GM19372 (cell line): ENCODE results near the gene NSG1.
"Not testable (repeated sequence)": the region's sequence is repeated elsewhere in the genome, so short reads cannot be mapped to it uniquely, and the experiment has no call there.

Experiments
- ATAC-seq: cut with Tn5 transposase; IDR thresholded peaks from one replicate; pipeline ENCODE4 v1.9.1; 2021; ENCODE audit warnings: mild to moderate bottlenecking, low read depth, moderate library complexity; ENCODE audit not compliant: unreplicated experiment

Gene NSG1, protein sequence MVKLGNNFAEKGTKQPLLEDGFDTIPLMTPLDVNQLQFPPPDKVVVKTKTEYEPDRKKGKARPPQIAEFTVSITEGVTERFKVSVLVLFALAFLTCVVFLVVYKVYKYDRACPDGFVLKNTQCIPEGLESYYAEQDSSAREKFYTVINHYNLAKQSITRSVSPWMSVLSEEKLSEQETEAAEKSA

GRCh38 chr4:4386736-4387392, at the start of gene NSG1:
NSG1 (plus strand) TSS chr4:4387102; CDS start chr4:4387630, 528 bp downstream.
- no peak for ATAC-seq

DNA sequence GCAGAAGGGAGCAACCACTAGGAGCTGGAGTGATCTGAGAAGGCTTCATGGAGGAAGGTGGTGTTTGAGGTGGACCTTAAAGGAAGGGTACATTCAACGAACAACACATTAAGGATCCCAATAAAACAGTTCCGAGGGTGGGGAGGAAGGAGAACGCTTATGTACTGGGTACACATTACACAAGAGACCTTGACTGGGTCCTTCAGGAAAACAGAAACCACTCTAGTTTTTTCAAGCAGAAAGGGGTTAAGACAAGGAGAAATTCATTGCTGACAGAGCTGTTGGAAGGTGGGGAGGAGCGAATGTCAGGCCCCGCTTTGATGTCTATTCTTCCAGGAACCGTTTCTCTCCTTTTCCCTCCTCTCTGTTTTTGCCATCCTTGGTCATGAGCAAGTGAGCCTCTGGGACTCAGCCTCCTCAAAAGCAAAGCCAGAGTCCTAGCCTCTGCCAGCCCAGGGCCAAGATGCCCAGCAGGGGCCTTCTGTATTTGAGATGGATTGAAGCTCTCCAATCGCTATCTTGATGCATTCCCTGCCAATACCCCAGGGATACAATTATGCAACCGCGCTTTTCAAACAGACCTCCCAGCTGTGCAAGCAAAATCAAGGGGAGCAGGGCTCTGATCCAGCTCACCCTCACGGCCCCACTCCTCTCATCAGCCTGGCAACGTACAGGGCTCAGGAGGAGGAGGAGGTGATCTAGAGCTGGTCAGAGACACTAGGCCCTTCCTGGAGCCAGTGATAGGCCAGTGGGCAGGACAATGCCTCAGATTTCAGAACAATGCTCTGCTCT, 48.5 kb upstream of the NSG1 start:
- no peak for ATAC-seq

GRCh38 chr4:4339504-4340085, 47.3 kb upstream of the NSG1 start:
- no peak for ATAC-seq

- ATAC-seq = no peak
These were observed 44.8 kb upstream of the NSG1 start for GRCh38 chr4:4341861-4342650.

- ATAC-seq = no peak
These were observed 43.9 kb upstream of the NSG1 start for GRCh38 chr4:4343038-4343437.

DNA sequence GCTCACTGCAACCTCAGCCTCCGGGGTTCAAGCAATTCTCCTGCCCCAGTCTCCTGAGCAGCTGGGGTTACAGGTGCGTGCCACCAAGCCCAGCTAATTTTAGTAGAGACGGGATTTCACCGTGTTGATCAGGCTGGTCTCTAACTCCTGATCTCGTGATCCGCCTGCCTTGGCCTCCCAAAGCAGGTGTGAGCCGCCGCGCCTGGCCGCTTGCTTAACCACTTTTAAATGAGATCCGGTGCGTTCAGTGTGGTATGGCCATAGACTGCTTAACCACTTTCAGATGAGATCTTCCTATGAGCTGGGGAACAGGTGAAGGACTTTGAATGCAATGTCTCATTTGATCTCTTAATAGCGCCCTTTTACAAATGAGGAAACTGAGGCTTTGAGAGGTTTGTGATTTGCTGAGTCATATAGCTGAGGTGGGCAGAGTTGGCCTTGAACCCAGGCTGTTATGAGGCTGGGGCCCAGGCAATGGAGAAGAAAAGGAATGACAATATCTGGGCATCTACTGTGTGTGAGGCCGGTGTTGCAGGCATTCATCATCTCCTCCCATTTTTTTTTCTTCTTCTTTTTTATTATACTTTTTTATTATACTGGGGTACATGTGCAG, 41.9 kb upstream of the NSG1 start:
- peak; percentile 84 for ATAC-seq

DNA sequence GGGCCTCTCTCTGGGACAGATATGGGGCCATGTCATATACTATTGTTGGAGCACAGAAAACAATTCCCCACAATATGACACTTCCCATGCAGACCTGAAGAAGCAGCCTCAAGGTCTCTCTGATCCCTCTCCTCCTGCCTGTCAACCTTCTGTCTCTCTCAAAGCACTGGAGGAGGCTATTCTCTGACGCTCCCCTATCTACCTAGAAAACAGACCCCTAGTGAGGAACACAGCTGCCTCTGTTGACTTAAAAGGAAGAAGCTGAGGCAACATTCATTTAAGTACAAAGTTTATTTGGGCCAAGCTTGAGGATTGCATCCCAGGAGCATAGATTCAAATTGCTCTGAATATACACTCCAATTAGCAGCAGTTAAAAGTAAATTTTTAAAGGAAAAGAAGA, 39.3 kb upstream of the NSG1 start:
- ATAC-seq = no peak

GRCh38 chr4:4348585-4348984, 38.3 kb upstream of the NSG1 start:
- not testable (repeated sequence) for ATAC-seq

GRCh38 chr4:4349867-4350266, 37.0 kb upstream of the NSG1 start:
- no peak for ATAC-seq

DNA sequence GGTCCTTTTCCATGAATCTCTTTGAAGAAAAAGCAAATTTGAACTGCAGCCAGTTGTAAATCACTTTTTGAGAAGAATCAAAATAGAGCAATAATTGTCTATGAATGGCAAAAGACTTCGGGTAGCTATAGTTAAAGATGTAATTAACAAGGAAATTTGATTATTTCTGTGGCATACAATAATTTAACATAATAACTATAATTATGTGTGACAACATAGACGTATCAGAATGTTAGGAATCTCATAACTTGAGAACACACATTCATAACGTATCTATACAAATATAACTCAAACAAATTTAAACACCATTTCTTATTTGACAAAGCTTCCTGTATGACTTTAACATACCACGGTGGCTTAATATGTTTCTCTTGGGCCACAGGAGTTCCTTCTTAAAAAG, 36.0 kb upstream of the NSG1 start:
- ATAC-seq = no peak

GRCh38 chr4:4355302-4355701, 31.6 kb upstream of the NSG1 start:
- ATAC-seq = no peak

- no peak for ATAC-seq
These were observed 30.5 kb upstream of the NSG1 start for GRCh38 chr4:4356106-4357041.

GRCh38 chr4:4358093-4358854, 28.6 kb upstream of the NSG1 start:
- no peak for ATAC-seq

DNA sequence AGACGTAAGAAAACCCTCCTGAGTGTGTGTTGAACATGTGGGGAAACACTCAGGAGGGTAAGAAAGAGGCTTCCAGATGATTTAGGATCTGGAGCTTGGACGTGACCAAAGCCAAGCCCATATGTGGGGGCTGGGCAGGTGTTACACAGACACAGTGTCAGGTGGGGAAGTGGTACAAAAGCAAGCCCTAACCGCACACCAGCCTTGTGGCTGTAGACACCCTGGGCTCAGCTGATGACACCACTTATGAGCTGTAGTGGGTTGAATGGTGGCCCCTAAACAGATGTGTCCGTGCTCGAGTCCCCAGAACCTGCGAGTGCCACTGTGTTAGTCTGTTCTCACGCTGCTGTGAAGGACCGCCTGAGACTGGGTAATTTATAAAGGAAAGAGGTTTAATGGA, 25.0 kb upstream of the NSG1 start:
- no peak for ATAC-seq

GRCh38 chr4:4362991-4363697, 23.8 kb upstream of the NSG1 start:
- no peak for ATAC-seq

DNA sequence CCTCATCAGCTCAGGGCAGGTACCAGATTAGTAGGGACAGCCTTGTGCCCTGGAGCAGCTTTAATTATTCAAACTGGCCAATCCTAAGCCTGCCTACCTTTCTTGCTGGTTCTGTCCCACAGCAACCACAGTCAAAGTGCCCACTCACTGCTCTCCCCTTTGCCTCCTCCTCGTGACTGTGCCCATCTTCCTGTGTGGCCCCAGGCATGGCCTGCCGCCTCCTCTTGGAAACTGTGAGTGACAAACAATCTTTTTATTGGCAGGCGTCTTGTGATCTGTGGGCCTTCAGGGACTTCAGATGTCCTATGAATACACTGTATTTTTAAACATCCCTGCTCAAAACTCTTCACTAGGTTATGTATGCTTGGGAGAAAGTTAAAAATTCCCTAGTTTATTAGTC, 22.8 kb upstream of the NSG1 start:
- ATAC-seq = no peak

DNA sequence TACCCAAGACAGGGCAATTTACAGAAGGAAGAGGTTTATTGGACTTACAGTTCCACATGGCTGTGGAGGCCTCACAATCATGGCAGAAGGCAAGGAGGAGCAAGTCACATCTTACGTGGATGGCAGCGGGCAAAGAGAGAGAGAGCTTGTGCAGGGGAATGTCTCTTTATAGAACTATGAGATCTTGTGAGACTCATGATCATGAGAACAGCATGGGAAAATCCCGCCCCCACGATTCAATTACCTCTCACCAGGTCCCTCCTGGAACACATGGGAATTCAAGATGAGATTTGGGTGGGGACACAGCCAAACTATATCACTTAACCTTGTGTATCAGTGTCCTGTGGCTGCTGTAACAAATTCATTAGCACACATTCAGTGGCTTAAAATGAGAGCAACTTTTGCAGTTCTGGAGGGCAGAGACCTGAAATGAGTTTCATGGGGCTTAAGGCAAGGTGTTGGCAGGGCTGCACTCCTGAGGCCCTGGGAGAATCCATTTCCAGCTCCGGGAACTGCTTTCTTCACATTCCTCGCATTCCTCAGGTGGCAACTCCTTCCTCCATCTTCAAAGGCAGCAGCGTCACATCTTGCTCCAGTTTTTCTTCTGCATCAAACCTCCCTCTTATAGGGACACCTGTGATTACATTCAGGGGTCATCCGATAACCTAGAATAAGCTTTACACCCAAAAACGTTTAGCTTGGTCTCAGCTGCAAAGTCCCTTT, 22.3 kb upstream of the NSG1 start:
- ATAC-seq = no peak
